HG03025 (cell line): Measurements from ENCODE around the gene LTB4R.

Experiments used
- ATAC-seq: cut with Tn5 transposase; IDR thresholded peaks from one replicate; pipeline ENCODE4 v1.9.1; 2021; ENCODE audit warnings: mild to moderate bottlenecking, moderate library complexity; ENCODE audit not compliant: unreplicated experiment, low FRiP score

LTB4R gene

DNA sequence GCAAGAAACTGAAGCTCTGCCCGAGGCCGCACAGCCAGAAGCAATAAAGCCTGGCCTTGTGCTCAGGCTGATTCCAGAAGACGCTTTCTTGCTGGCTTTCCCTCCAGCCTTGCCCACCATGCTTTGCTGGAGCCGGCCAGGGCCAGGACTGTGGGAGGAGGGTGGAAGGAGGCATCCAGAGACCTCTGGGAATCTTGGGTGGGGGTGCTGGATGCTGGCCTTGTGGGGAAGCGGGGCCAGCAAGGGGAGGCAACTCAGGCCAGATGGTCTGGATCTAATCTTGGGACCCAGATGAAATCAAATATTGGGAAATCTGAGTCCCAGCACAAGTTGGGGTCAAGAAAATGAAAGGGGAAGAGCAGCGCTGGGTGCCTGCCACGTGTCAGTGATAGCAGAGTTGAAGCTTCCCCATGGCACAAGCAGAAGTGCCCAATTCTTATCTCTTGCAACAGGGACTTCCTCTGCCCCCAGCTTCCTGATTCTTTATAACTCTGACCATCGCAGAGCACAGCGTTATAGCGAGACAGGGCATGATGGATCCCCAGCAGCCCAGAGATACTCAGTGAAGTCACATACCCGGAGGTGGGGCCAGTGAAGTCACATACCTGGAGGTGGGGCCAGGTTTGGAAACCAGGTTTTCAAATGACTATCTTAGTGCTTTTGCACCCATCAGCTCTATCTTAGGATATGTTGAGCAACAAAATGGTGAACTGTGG lies 33.5 kb upstream of the LTB4R start:
- ATAC-seq: no peak

DNA sequence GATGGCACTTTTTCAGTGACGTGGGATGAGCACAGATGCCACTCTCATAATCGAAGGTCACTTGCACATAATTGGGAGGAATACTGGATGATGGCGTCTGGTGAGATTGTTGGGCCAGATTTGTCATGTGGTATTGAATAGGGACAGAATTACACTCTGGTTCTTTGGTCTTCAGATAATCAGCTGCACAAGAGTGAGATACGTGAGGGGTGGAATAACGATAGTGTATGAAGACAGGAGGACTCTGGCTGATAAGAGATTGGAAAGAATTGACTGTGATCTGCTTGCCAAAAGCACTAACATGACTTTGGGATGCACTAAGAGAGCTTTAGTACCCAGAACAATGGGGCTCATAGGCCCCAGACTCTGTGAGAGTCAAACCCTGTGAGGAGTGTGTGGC lies 32.9 kb upstream of the LTB4R start:
- ATAC-seq: no peak

DNA sequence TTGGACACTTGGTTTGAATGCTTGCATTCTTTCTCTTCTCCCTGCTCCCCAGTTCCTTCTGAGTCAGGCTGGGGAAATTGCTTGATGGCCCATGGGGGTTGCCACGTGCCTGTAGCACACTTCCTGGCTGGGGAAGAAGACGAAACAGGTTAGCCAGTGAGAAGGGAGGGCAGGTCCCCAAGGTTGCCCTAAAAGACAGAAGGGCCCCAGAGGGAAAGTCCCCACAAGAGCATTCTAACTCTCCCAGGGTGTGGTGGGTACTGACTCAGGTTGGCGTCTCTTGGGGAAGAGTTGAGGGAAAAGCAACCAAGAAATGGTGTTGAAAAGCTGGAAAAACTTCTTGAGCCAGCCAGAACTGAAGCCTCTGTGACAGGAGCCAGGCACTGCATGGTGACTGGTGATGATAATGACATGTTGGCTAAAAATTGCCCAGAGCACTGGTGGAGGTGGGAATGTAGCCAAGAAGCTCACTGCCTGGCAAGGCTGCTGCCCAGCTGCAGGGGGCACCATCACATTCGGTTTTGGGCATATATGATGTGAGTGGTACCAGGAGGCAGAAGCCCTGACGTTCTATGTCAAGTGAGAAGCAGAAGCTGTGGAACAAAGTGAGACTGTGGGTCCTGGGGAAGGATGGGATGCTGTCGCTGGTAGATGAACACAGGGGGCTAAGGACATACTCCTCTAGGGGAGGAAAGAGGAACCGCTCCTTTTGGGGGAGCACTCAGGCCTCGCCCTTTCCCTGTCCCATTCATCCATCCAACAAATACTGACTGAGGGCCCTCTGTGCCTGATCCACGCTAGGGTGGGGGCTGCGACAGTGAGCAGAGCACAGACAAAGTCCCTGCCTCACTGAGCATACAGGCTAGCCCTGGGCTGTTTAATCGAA lies 31.8 kb upstream of the LTB4R start:
- ATAC-seq: no peak

DNA sequence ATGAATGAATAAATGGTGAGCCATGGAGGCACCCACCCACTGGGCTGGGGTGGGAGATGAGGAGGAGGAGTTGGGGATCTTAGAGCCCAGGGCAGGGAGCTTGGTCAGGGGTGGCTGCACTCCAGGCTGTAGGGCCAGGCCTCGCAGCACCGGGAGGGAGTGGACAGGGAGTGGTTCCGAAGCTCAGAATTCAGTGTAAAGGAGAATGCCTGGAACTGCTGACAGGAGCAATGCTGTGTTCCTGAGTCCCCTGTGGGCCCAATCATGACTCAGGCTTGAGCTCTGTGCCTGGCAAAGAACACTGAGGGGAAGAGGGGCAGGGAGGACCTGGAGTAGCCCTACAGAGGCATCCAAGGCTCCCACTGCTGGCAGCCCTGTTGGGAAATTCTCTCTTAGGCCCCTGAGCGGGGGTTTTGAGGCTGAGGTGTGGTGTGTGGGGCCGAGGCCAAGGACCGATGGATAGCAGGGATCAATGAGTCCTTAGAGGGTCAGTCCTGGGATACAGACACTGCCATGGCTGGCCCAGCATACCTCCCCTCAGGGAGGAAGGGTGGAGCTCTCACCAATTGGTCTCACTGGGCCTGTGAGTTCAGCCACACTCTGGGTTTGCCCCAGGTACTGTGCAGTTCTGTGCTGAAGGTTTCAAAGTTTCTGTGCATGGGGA lies 30.4 kb upstream of the LTB4R start:
- no peak for ATAC-seq

DNA sequence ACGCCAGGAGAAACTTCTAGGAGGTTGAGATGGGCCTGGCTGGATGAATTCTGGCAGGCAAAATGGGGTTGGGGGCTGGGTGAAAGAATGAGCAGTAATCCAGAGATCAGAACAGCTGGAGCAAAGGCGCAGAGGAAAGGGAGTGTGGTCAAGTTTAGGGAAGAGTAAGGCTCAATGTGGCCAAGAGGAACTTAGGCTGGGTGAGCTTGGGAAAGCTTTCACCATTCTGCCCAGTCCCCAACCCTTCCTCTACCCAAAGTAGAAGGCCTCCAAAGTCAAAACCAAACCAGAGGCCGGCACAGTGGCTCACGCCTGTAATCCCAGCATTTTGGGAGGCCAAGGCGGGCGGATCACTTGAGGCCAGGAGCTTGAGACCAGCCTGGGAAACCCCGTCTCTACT lies 29.7 kb upstream of the LTB4R start:
- no peak for ATAC-seq

DNA sequence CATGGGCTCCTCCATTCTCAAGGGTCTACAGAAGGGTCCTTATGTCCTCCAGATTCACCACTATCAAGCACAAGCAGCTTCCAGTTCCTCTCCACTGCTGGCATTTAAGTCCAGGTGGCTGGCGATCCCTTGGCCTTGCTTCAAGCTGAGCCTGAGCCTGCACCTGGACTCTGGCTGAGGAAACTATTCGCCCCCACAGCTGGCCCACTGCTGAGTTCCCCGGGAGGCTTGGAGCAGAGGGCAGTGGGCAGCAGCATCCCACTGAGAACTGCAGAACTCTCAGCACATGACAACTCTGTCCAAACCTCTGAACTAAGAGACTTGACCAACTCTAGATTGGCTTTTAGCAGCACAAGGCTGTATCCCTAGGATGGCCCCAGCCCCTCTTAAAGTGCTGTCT lies 28.6 kb upstream of the LTB4R start:
- ATAC-seq: no peak

DNA sequence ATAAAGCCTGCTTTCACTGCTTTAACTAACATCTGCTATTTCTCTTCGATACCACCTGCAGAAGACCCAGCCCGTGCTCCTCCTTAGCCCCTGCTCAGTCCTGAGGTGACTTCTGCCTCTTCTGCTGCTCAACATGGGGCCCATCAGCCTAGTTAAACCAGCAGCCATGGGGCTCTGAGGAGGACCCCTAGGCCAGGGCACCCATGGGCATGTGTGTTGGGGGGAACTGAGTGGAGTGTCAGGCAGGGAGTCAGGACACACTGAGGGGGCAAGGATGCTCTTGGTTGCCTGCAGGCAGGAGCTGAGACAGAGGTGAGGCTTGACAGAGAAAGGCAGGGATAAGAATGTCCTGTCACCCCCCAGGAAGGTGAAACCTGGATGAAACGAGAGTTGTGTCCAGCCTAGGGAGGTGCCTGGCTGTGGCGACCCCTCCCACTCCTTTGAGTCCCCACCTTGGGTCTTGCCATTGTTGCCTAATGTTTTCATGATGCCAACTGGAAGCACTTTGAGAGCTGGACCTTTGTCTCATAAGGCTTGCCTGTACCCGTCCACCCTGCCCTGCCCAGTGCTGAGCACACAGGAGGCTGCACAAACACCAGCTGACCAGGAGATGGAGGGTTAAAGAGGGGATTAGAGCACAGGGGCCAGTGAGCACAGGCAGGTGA lies 27.4 kb upstream of the LTB4R start:
- ATAC-seq: no peak

DNA sequence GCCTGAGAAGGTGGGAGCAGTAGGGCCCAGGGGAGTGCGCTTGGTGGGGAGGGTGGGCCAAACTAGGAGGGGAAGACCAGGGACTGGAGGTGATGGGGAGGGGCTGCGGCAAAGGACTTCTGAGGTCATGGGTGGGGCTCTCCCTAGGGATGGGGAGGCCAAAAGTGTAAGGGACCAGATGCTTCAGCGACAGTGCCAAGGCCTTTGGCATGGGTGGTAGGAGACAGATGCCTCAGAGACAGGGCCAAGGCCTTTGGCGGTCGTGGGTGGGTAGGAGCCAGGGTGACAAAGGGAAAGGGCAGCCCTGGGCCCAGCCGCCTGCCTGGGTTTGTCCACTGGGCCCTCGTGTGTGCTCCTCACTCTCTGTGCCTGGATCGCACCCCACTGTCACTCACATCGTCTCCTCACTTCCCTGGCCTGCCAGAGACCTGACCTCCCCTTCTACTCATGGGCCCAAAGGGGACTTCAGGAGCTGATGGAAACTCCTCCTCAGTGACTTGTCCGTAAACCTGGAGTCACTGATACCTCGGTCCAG lies 26.7 kb upstream of the LTB4R start:
- no peak for ATAC-seq

DNA sequence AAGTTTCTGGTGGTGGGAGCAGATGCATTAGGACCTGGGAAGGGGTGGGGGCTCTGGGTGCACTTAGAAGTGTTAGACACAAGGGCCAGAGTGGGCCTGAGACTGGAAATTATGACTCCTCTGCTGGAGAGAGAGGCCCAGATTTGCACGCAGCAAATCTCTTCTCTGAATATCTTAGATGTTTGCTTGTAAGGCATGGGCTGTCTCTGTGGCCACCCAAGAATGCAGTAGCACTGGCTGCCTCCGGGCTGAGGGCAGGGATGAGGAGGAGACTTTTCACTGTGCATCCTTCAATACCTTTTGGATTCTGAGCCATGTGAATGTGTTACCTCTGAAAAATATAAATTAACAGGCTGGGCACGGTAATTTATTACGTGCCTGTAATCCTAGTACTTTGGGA lies 26.0 kb upstream of the LTB4R start:
- no peak for ATAC-seq

DNA sequence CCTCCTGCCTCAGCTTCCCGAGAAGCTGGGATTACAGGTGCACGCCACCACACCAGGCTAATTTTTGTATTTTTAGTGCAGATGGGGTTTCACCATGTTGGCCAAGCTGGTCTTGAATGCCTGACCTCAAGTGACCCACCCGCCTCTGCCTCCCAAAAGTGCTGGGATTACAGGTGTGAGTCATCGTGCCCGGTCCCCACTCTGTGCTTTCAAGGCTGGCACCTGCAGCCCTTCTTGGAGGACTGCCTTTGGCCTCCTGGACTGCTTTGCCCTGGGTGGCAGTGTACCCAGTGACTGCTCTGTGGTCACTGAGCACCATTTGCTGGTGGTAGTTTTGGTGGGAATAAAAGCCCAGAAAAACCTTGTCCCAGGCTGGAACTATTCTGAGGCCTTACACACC lies 24.3 kb upstream of the LTB4R start:
- ATAC-seq: no peak

DNA sequence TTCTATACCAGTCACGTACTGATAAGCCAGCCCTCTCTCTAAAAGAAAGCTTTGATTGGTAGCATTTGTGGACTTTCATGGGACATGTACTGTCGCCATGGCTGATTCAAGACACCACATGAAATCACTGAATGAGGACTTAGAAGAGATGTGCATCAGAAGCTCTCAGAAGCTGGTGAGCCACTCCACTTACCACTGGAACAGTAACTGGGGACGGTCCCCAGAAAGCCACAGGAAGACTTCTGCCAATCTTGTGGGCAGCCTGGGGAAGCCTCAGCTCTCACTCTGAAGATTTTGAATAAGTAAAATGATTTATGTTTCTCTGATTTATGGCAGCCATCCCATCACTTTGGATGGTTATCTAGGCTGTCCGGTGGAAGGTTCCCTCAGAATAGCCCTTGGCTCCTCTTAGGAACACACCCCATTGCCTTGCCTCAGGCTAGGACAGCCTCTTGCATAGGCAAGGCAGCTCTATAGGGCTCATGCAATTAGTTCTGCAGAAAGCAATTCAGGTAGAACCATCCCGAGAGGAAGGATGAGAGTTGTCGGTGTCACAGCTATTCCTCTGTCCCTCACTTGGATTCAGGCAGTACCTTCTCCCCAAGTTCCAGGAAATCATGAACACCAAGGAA lies 21.5 kb upstream of the LTB4R start:
- ATAC-seq: no peak

DNA sequence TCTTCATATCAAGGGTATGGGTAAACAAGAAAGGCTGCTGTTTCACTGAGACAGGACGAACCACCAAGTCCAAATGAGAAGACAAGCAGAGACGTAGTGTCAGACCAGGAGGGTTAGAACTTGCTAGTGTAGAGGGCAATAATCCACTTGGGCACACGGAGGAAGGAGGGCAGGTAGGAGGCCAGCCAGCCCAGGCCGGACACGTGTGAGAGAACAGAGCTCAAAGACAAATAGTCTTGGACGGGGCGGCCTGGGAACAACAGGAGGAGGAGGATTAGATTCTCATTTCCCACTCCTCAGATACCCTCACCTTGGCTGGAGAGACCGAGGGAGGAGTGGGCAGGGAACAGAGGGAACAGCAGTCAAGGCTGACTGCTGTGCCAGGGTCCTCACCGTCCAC lies 20.6 kb upstream of the LTB4R start:
- no peak for ATAC-seq

DNA sequence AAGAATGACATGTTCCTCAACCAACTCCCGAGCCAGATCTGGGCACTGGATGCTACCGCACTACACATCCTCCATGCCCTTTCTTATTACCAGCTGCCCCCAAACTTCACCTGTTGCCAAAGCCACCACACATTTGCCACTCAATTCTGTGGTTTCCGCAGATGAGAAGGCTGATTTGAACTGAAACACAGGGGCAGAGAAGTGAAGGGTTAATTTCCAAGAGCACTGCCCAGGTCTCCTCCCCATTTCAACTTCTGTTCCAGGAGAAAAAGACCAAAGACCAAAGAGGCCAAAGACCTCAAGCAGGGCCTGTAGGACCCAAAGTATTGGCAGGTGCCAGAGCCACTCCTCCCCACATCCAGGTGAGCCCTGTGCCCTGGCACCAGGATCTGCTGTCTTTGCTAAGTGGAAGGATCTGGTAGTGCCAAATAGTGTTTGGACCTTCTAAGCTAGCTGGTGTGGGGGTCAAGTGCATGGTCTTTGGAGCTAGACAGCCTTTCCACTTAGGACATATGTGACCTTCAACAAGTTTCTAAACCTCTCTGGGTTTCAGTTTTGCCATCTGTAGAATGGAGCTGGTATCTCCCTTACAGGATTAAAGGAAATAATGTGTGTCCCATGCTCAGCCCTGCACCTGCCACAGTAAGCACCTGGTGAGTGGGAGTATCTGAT lies 19.7 kb upstream of the LTB4R start:
- ATAC-seq: no peak

DNA sequence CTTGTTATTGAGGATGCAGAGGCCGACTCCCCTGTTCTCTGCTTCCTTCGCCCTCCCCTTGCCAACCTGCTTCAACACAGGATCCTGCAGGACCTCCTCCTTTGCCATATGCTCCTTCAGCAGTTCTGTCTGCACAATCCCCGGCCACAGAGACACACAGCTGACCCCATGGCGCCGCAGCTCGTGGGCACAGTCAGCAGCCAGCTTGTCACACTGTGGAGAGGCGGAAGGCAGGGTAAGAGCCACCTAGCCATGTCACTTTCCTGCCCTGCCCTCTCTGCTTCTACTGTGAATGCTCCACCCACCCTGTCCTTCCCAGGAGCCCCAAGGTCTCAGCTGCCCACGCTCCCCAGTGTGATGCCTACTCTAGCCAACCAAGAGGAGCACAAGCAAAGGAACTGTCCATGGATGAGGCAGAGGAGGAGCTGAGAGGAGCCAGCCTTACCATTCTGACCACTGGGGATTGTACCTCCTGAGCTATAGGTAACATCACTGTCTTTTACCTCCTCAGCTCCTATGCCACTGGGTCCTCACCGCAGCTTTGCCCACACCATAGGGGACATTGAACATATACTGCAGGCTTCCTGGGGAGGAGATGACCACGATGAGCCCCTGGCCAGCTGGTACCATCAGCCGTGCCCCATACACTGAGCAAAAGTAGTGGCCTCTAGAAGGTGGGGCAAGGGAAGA lies 19.0 kb upstream of the LTB4R start:
- ATAC-seq: no peak

DNA sequence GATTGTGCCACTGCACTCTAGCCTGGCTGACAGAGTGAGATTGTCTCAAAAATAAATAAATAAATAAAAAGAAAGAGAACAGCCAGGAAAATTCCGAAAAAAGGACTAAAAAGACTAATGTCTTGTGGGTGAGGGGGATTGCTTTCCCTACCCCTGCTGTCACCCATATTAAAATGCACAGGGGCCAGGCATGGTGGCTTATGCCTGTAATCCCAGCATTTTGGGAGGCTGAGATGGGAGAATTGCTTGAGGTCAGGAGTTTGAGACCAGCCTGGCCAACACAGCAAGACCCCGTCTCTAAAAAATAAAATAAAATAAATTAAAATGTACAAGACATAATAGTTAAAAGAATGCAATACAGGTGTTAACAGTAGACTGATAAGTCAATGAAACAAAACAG lies 17.8 kb upstream of the LTB4R start:
- ATAC-seq: no peak

DNA sequence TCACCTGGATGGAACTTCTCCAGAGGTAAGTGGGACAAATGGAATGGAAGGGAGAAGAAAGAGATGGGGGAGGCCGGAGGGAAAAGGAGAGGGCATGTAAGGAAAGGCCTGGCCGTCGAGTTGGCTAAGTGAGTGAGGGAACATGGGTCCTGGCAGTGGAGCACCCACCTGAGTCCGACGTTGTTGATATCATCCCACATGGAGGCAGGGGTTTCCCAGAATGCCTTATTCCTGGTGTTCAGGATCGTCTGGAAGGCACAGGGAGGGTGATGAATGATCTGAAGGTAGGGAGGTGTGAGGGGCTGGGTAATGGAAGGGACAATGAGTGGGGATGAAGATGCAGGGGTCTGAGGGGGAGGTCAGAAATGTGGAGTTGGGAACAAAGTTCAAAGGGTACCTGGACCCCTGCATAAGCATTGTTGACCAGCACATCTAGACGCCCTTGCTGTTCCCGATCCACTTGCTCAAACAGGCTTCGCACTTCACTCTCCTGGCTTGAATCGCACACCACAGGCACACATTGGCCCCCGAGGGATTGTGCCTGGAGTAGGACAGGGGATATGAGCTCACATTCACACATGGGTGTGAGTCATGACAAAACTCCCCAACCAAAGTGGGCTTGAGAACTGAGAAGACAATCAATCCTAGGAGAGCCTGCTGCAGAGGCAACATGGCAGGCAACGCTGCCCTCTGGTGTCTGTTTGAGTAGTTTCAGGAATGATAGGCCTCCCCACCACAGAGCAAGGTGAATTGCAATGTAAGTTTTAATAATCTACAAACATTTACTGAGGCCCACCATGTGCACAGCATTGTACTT lies 14.8 kb upstream of the LTB4R start:
- ATAC-seq: no peak

DNA sequence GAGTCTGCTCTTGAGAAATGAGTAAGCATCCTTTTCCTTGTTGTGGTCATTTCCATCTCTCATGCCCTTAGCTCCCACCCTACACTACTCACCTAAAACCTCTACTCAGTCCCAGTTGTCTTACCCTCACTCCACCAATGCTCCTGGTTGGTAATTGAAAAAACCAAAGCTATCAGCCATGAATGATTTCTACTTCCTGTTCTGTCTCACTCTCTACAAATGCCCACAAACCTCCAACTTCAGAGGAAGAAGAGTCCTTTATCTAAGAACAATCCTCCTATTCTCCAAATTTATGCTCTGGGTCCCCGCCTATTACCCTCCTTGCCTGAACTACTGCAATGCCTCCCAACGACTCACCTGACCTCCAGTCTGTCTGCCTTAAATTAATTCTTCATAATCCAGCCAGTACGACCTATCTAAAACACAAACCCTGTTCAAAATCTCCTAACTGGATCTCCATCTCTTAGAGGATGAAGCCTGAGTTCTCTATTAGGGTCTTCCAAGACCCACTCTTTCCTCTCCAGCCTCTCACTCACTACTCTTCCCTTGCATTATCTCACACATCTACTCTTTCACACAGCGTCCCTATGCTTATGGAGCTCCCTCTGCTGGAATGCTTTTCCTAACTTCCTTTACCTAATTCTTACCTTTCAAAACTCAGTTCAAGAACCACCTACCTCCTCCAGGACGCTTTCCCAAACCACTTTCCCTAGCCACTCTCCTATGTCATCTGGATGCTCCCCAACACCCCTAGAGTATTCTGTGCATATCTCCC lies 13.9 kb upstream of the LTB4R start:
- no peak for ATAC-seq

DNA sequence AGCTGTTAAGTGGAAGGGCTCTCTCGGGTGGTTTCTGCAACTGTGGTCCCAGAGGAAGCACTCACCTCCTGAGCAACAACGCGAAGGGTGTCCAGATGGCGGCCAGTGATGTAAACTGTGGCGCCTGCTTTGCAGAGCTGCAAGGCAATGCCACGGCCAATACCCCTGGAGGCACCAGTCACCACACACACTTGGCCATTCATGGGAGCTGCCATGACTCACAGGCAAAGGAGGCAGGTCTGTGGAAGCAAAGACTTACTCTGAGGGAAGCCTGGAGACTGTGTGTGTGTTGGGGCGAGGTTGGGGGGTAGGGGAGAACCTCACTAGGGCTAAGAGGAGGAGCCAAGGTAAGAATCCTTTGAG lies 12.4 kb upstream of the LTB4R start:
- no peak for ATAC-seq
